A549 (cell line): ENCODE measurements around the gene EDNRA. TPM values are rescaled to one million over a fixed set of nuclear protein-coding genes. Genes with fewer than 3 reads are reported as not detected.

Experiments used
- ATAC-seq, 2 experiments: fragments of 200-7000 bp in 1 of 2; fragments of >200 bp in 1 of 2; cut with Nextera tagmentation in 1 of 2; cut with Tn5 transposase in 1 of 2; 3 replicates each; pipeline versions ENCODE4 v1.8.0 to v1.9.1; 2018 to 2020; ENCODE audit warnings: mild to moderate bottlenecking in 1 of 2, moderate library complexity in 1 of 2
- CTCF ChIA-PET: fragments of 300-600 bp; sonication (Branson Sonifier 250); formaldehyde crosslinking; extraction: SDS; loops from one replicate; lab custom pipeline; 2021; ENCODE audit warnings: antibody characterized with exemption, inconsistent platforms; lab: Yijun Ruan, JAX
- POLR2A ChIA-PET: fragments of 350-600 bp; formaldehyde crosslinking; extraction: SDS; loops from one replicate; lab custom pipeline; 2021; ENCODE audit warnings: antibody characterized with exemption, inconsistent platforms; lab: Yijun Ruan, JAX
- DNase-seq, 2 experiments: peaks; one replicate each; pipeline versions ENCODE4 v3.0.0 to v3.0.0-alpha.2; 2011 to 2016; ENCODE audit warnings: low read depth in 1 of 2, low spot score in 1 of 2
- FAIRE-seq: peaks from 2 replicates; lab custom pipeline; 2011; peaks lifted over from hg19 to GRCh38; lab: Jason Lieb, UNC
- H3K27ac ChIP-seq, 2 experiments: fragments of >200 bp; sonication (Bioruptor Twin); formaldehyde crosslinking; 3 replicates each; pipeline ENCODE4 v1.5.1; 2016 to 2017
- H3K4me1 ChIP-seq: fragments of >200 bp; sonication (Bioruptor Twin); formaldehyde crosslinking; 3 replicates; pipeline ENCODE4 v1.6.1; 2016
- H3K4me2 ChIP-seq: fragments of >200 bp; sonication (Bioruptor Twin); formaldehyde crosslinking; 3 replicates; pipeline ENCODE4 v1.6.1; 2016
- H3K4me3 ChIP-seq: fragments of >200 bp; sonication (Bioruptor Twin); formaldehyde crosslinking; 3 replicates; pipeline ENCODE4 v1.5.1; 2016
- H3K9me3 ChIP-seq: fragments of >200 bp; sonication (Bioruptor Twin); formaldehyde crosslinking; 3 replicates; pipeline ENCODE4 v1.6.1; 2016
- CHD4 ChIP-seq: fragments of 200-600 bp; sonication (generic); IDR thresholded peaks from 2 replicates; pipeline ENCODE4 v1.6.1; 2016; ENCODE audit warnings: antibody characterized with exemption, mild to moderate bottlenecking, borderline replicate concordance
- EP300 ChIP-seq, 2 experiments: fragments of >200 bp; sonication (Bioruptor Twin); formaldehyde crosslinking; IDR thresholded peaks; 2 replicates in 1 of 2; 3 replicates in 1 of 2; pipeline ENCODE4 v1.6.1; 2016 to 2017
- ESRRA ChIP-seq: fragments of 150-350 bp; IDR thresholded peaks from 2 replicates; pipeline ENCODE4 v1.6.1; 2014; ENCODE audit warnings: mild to moderate bottlenecking, low read length, borderline replicate concordance
- FOSB ChIP-seq: fragments of 250-450 bp; sonication (Bioruptor Pico); IDR thresholded peaks from 2 replicates; pipeline ENCODE4 v1.5.0; 2020; ENCODE audit warnings: mild to moderate bottlenecking, moderate library complexity
- FOSL2 ChIP-seq, 2 experiments: fragments of 450-650 bp in 1 of 2; fragments of >200 bp in 1 of 2; sonication (Bioruptor Twin) in 1 of 2; formaldehyde crosslinking; IDR thresholded peaks; 2 replicates each; pipeline versions ENCODE4 v1.5.0 to v1.6.1; 2016 to 2020; ENCODE audit warnings: mild to moderate bottlenecking in 1 of 2, moderate library complexity in 1 of 2
- HEYL ChIP-seq: fragments of 250-450 bp; sonication (Bioruptor Pico); IDR thresholded peaks from 2 replicates; pipeline ENCODE4 v1.8.0; 2021; ENCODE audit warnings: mild to moderate bottlenecking, moderate library complexity
- HMGXB4 ChIP-seq: fragments of 250-450 bp; sonication (Bioruptor Pico); IDR thresholded peaks from 2 replicates; pipeline ENCODE4 v1.5.0; 2021; ENCODE audit warnings: mild to moderate bottlenecking, moderate library complexity, borderline replicate concordance
- HOXB5 ChIP-seq: fragments of 250-450 bp; sonication (Bioruptor Pico); IDR thresholded peaks from 2 replicates; pipeline ENCODE4 v1.5.0; 2020; ENCODE audit warnings: mild to moderate bottlenecking, moderate library complexity
- MYC ChIP-seq: IDR thresholded peaks from 2 replicates; pipeline ENCODE4 v1.6.1; 2012; ENCODE audit warnings: mild to moderate bottlenecking, inconsistent platforms, low read length, improper control_type of control experiment, borderline replicate concordance
- NFE2L2 ChIP-seq: fragments of 150-350 bp; conservative IDR thresholded peaks from 2 replicates; pipeline ENCODE4 v1.6.1; 2014; ENCODE audit warnings: low read length
- NPAS2 ChIP-seq: fragments of 250-450 bp; sonication (Bioruptor Pico); IDR thresholded peaks from 2 replicates; pipeline ENCODE4 v1.8.0; 2022; ENCODE audit warnings: mild to moderate bottlenecking, moderate library complexity, borderline replicate concordance
- RARB ChIP-seq: fragments of 250-450 bp; sonication (Bioruptor Pico); IDR thresholded peaks from 2 replicates; pipeline ENCODE4 v1.8.0; 2021; ENCODE audit warnings: mild to moderate bottlenecking, moderate library complexity
- RCOR1 ChIP-seq: fragments of 150-350 bp; IDR thresholded peaks from 2 replicates; pipeline ENCODE4 v1.6.1; 2014; ENCODE audit warnings: antibody characterized with exemption, low read length, low read depth
- SMC3 ChIP-seq: fragments of >200 bp; sonication (Bioruptor Twin); formaldehyde crosslinking; IDR thresholded peaks from 3 replicates; pipeline ENCODE4 v1.6.1; 2018; ENCODE audit warnings: inconsistent platforms
- SREBF2 ChIP-seq: fragments of 450-650 bp; IDR thresholded peaks from 2 replicates; pipeline ENCODE4 v1.6.1; 2014; ENCODE audit warnings: mild to moderate bottlenecking, moderate library complexity
- TFCP2L1 ChIP-seq: fragments of 250-450 bp; sonication (Bioruptor Pico); IDR thresholded peaks from 2 replicates; pipeline ENCODE4 v1.5.0; 2021; ENCODE audit warnings: mild to moderate bottlenecking
- ZC3H11A ChIP-seq: fragments of 450-650 bp; IDR thresholded peaks from 2 replicates; pipeline ENCODE4 v1.6.1; 2014; ENCODE audit warnings: antibody characterized with exemption, mild to moderate bottlenecking
- ZFP36 ChIP-seq: fragments of 450-650 bp; IDR thresholded peaks from 2 replicates; pipeline ENCODE4 v1.6.1; 2014; ENCODE audit warnings: borderline replicate concordance; ENCODE audit not compliant: partially characterized antibody
- ZSCAN20 ChIP-seq: fragments of 250-450 bp; sonication (Bioruptor Pico); IDR thresholded peaks from 2 replicates; pipeline ENCODE4 v1.8.0; 2022; ENCODE audit warnings: mild to moderate bottlenecking, moderate library complexity
- WGBS: methylation state at CpG from one replicate; pipeline ENCODE4 v1.1.6; 2017; ENCODE audit errors: missing lambda C conversion rate; 5-methylcytosine and 5-hydroxymethylcytosine counted together
- polyA plus RNA-seq, 4 experiments: library from polyadenylated mRNA; depleted of rRNA in 3 of 4; stranded (reverse); fragments of >200 nt; fragmentation: RNase III in 1 of 4; extraction: RNeasy Plus Mini Kit Qiagen cat#74134 plus additional on column Dnase treatment in 1 of 4; gene quantifications; 2 replicates in 3 of 4; 3 replicates in 1 of 4; pipeline ENCODE4 v1.2.3, GENCODE V29; 2011 to 2017
- TF ChIP-seq, protein P1 (sequence below): fragments of >200 bp; sonication (Bioruptor Twin); formaldehyde crosslinking; IDR thresholded peaks from 2 replicates; pipeline ENCODE4 v1.6.1; 2016
- TF ChIP-seq, protein P2 (sequence below): IDR thresholded peaks from 2 replicates; pipeline ENCODE4 v1.6.1; 2012
- TF ChIP-seq, protein P3 (sequence below): IDR thresholded peaks from 2 replicates; pipeline ENCODE4 v1.6.1; 2012; ENCODE audit warnings: low read depth, borderline replicate concordance

The EDNRA gene
- polyA plus RNA-seq, 2 of the 4 experiments (the other 2 are of a cell fraction), result 0.09 to 0.40 TPM

- H3K4me1 ChIP-seq, result no peaks in the 10 kb centered on the region
- H3K4me2 ChIP-seq, result no peak overlapping the region
- H3K27ac ChIP-seq, result no peak overlapping the region
- FAIRE-seq (no peak), ATAC-seq (no peak), DNase-seq (no peak)
- 68% methylated on average over 1 of the region's 1 CpG for WGBS
- no peaks in the 10 kb centered on the region for H3K9me3 ChIP-seq
- POLR2A ChIA-PET, result no interaction called here
- no peak overlapping the region for H3K4me3 ChIP-seq
- CTCF ChIA-PET, result no interaction called here
- TF ChIP-seq ESRRA, result no peak
- TF ChIP-seq TFCP2L1 (CRISPR knock-in tag), result no peak
- TF ChIP-seq ZC3H11A, result no peak
- no peak for TF ChIP-seq MYC
- TF ChIP-seq NPAS2 (CRISPR knock-in tag), result no peak
- TF ChIP-seq FOSB (CRISPR knock-in tag), result no peak
- TF ChIP-seq HEYL (CRISPR knock-in tag), result no peak
- TF ChIP-seq SREBF2, result no peak
- no peak for TF ChIP-seq RCOR1
- TF ChIP-seq FOSL2 (IDR thresholded peaks at IDR 0.05), result no peak
- TF ChIP-seq FOSL2 (CRISPR knock-in tag; IDR thresholded peaks at IDR 0.05), result no peak
- TF ChIP-seq HMGXB4 (CRISPR knock-in tag), result no peak
- no peak for TF ChIP-seq CHD4
- TF ChIP-seq, protein P1, sequence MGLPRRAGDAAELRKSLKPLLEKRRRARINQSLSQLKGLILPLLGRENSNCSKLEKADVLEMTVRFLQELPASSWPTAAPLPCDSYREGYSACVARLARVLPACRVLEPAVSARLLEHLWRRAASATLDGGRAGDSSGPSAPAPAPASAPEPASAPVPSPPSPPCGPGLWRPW, result no peak
- no peak for TF ChIP-seq HOXB5 (CRISPR knock-in tag)
- no peak for TF ChIP-seq RARB (CRISPR knock-in tag)
- TF ChIP-seq, protein P2, sequence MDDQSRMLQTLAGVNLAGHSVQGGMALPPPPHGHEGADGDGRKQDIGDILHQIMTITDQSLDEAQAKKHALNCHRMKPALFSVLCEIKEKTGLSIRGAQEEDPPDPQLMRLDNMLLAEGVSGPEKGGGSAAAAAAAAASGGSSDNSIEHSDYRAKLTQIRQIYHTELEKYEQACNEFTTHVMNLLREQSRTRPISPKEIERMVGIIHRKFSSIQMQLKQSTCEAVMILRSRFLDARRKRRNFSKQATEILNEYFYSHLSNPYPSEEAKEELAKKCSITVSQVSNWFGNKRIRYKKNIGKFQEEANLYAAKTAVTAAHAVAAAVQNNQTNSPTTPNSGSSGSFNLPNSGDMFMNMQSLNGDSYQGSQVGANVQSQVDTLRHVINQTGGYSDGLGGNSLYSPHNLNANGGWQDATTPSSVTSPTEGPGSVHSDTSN, result no peak
- TF ChIP-seq, protein P3, sequence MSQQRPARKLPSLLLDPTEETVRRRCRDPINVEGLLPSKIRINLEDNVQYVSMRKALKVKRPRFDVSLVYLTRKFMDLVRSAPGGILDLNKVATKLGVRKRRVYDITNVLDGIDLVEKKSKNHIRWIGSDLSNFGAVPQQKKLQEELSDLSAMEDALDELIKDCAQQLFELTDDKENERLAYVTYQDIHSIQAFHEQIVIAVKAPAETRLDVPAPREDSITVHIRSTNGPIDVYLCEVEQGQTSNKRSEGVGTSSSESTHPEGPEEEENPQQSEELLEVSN, result no peak
- TF ChIP-seq NFE2L2, result no peak
- no peak for TF ChIP-seq ZFP36
Measured at GRCh38 chr4:147496500-147496899, 15.6 kb downstream of the EDNRA start.

DNA sequence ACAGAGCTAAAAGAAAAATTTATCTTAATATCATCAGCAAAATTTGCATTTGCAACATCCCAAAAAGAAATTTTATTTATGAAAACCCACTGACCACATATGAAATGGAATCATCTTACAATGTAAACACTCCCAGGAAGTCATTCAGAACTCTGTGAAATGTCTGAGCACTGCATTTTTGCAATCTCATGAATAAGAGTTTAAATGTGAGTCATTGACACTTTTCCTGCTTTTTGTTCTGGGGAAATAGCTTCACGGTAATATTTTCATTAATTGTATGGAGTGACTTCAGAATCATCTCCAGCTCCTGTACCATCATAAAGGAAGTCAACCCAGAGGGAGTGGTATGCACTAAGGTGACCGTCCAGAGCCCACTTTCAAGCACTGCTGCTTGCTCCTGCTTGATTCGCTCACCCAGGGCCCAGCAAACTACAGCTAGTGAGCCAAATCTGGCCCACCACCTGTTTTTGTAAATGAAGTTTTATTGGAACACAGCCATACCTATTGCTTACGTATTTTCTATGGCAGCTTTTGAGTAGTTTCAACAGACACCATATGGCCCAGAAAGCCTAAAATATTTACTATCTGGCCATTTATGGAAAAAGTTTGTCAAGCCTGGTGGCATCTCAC, 17.2 kb downstream of the EDNRA start:
- no peak for ATAC-seq
- H3K4me2 ChIP-seq, result no peak overlapping the region
- H3K9me3 ChIP-seq, result no peaks in the 10 kb centered on the region
- H3K27ac ChIP-seq, result no peak overlapping the region
- H3K4me1 ChIP-seq, result no peaks in the 10 kb centered on the region
- no peak for DNase-seq
- TF ChIP-seq, protein P2, result no peak
- no peak for TF ChIP-seq SMC3
- TF ChIP-seq ZSCAN20 (CRISPR knock-in tag), result no peak
- no peak for TF ChIP-seq EP300 (IDR thresholded peaks at IDR 0.05)
- no peak for TF ChIP-seq NPAS2 (CRISPR knock-in tag)
- no peak overlapping the region for H3K4me3 ChIP-seq
- POLR2A ChIA-PET, result no interaction called here
- 48% methylated on average over 4 of the region's 4 CpGs for WGBS
- FAIRE-seq, result no peak
- CTCF ChIA-PET, result interaction anchor here (1.1 kb wide), 1 partner anchor 13 kb away, joined by 4 read pairs; no protein-coding TSS in a partner anchor
